H1 (cell line): ENCODE measurements around the gene EIF2B2. TPM values are rescaled to one million over a fixed set of nuclear protein-coding genes. Genes with fewer than 3 reads are reported as not detected.

Source experiments
- CTCF ChIA-PET: fragments of 300-600 bp; sonication (Branson Sonifier 250); formaldehyde crosslinking; loops from one replicate; lab custom pipeline; 2021; ENCODE audit not compliant: partially characterized antibody; lab: Charles Lee
- POLR2A ChIA-PET: fragments of 300-600 bp; sonication (Branson Sonifier 250); formaldehyde crosslinking; loops from one replicate; lab custom pipeline; 2021; ENCODE audit warnings: inconsistent platforms; ENCODE audit not compliant: partially characterized antibody; lab: Charles Lee
- DNase-seq, 2 experiments: peaks; one replicate each; pipeline versions ENCODE4 v3.0.0 to v3.0.0-alpha.2; 2010 to 2022; ENCODE audit warnings: low spot score in 2 of 2, low read depth in 1 of 2, mixed read lengths in 1 of 2
- FAIRE-seq: peaks from 2 replicates; lab custom pipeline; 2011; peaks lifted over from hg19 to GRCh38; lab: Jason Lieb, UNC
- H2AFZ ChIP-seq: 2 replicates; pipeline ENCODE4 v1.8.1; 2012; ENCODE audit warnings: low read length, inconsistent platforms
- H2AK5ac ChIP-seq: 2 replicates; pipeline ENCODE4 v1.6.1; 2013; ENCODE audit warnings: low read depth, low read length
- H2BK120ac ChIP-seq: replicated peaks from 2 replicates; pipeline ENCODE3; 2013; ENCODE audit warnings: low read depth, low read length, inconsistent platforms
- H2BK12ac ChIP-seq: 2 replicates; pipeline ENCODE4 v1.6.1; 2013; ENCODE audit warnings: low read depth, low read length
- H2BK15ac ChIP-seq: 2 replicates; pipeline ENCODE4 v1.6.1; 2013; ENCODE audit warnings: low read length
- H2BK20ac ChIP-seq: 2 replicates; pipeline ENCODE4 v1.6.1; 2013; ENCODE audit warnings: low read length
- H2BK5ac ChIP-seq: 2 replicates; pipeline ENCODE4 v1.6.1; 2013; ENCODE audit warnings: low read depth, low read length
- H3K14ac ChIP-seq: 2 replicates; pipeline ENCODE4 v1.6.1; 2013; ENCODE audit warnings: inconsistent platforms; ENCODE audit not compliant: insufficient read length
- H3K18ac ChIP-seq: 2 replicates; pipeline ENCODE4 v1.6.1; 2013; ENCODE audit warnings: low read length; ENCODE audit errors: extremely low read depth
- H3K23ac ChIP-seq: 2 replicates; pipeline ENCODE4 v1.6.1; 2013; ENCODE audit warnings: inconsistent platforms; ENCODE audit not compliant: insufficient read length
- H3K23me2 ChIP-seq: 2 replicates; pipeline ENCODE4 v1.6.1; 2013; ENCODE audit warnings: low read depth, low read length
- H3K27ac ChIP-seq: 2 replicates; pipeline ENCODE4 v1.6.1; 2011; ENCODE audit warnings: low read depth, low read length, inconsistent platforms
- H3K27me3 ChIP-seq, 4 experiments: replicated peaks in 1 of 4; 1 replicate in 1 of 4; 2 replicates in 3 of 4; pipeline versions ENCODE4 v1.6.1 to v1.8.1; 2011 to 2013; ENCODE audit warnings: low read length in 3 of 4, mild to moderate bottlenecking in 3 of 4, inconsistent platforms in 2 of 4, mixed read lengths in 2 of 4, moderate library complexity in 1 of 4; ENCODE audit not compliant: control insufficient read depth in 3 of 4, insufficient read depth in 3 of 4; ENCODE audit errors: extremely low read depth in 1 of 4
- H3K36me3 ChIP-seq, 4 experiments: 2 replicates each; pipeline versions ENCODE4 v1.6.1 to v1.8.1; 2011 to 2013; ENCODE audit warnings: mild to moderate bottlenecking in 4 of 4, low read length in 3 of 4, moderate library complexity in 2 of 4, control low read depth in 1 of 4, inconsistent platforms in 1 of 4; ENCODE audit not compliant: insufficient read depth in 4 of 4, control insufficient read depth in 2 of 4
- H3K4ac ChIP-seq: replicated peaks from 2 replicates; pipeline ENCODE3; 2013; ENCODE audit warnings: low read length, low read depth, mixed read lengths, inconsistent platforms; ENCODE audit not compliant: insufficient read length
- H3K4me1 ChIP-seq, 4 experiments: replicated peaks in 1 of 4; 1 replicate in 1 of 4; 2 replicates in 3 of 4; pipeline versions ENCODE4 v1.6.1 to v1.8.1; 2011 to 2013; ENCODE audit warnings: low read length in 3 of 4, inconsistent platforms in 2 of 4, mixed read lengths in 1 of 4; ENCODE audit not compliant: insufficient read depth in 4 of 4, control insufficient read depth in 3 of 4
- H3K4me2 ChIP-seq, 2 experiments: 2 replicates each; pipeline versions ENCODE4 v1.6.1 to v1.8.1; 2011 to 2013; ENCODE audit warnings: low read depth in 2 of 2, low read length in 2 of 2, control low read depth in 1 of 2, inconsistent platforms in 1 of 2, mild to moderate bottlenecking in 1 of 2; ENCODE audit not compliant: insufficient read depth in 1 of 2
- H3K4me3 ChIP-seq, 4 experiments: fragments of 200-600, 300-600 bp in 1 of 4; sonication (generic), shearing (Covaris generic), sonication (Bioruptor Twin) in 1 of 4; 2 replicates each; pipeline versions ENCODE4 v1.5.1 to v1.8.1; 2011 to 2016; ENCODE audit warnings: low read length in 4 of 4, low read depth in 3 of 4, control low read depth in 2 of 4, inconsistent platforms in 2 of 4, mild to moderate bottlenecking in 2 of 4, mixed read lengths in 1 of 4, moderate library complexity in 1 of 4; ENCODE audit not compliant: insufficient read depth in 2 of 4; ENCODE audit errors: extremely low read depth in 1 of 4
- H3K56ac ChIP-seq: replicated peaks from 2 replicates; pipeline ENCODE3; 2013; ENCODE audit warnings: low read depth, mild to moderate bottlenecking, mixed read lengths, low read length, inconsistent platforms; ENCODE audit not compliant: insufficient read length
- H3K79me1 ChIP-seq: 2 replicates; pipeline ENCODE4 v1.6.1; 2013; ENCODE audit warnings: low read depth, low read length, control low read depth
- H3K79me2 ChIP-seq, 2 experiments: 2 replicates each; pipeline versions ENCODE4 v1.6.1 to v1.8.1; 2012 to 2013; ENCODE audit warnings: low read length in 2 of 2, mild to moderate bottlenecking in 2 of 2, inconsistent platforms in 1 of 2; ENCODE audit not compliant: insufficient read depth in 2 of 2, control insufficient read depth in 1 of 2
- H3K9ac ChIP-seq, 4 experiments: replicated peaks in 1 of 4; 1 replicate in 1 of 4; 2 replicates in 3 of 4; pipeline versions ENCODE4 v1.6.1 to v1.8.1; 2011 to 2013; ENCODE audit warnings: low read depth in 3 of 4, low read length in 3 of 4, control low read depth in 2 of 4, mild to moderate bottlenecking in 2 of 4, moderate library complexity in 2 of 4, inconsistent platforms in 1 of 4; ENCODE audit errors: extremely low read depth in 1 of 4
- H3K9me3 ChIP-seq, 2 experiments: 2 replicates each; pipeline versions ENCODE4 v1.6.1 to v1.8.1; 2012 to 2013; ENCODE audit warnings: mild to moderate bottlenecking in 2 of 2, moderate library complexity in 2 of 2, control low read depth in 1 of 2, inconsistent platforms in 1 of 2, low read depth in 1 of 2, low read length in 1 of 2, mixed read lengths in 1 of 2; ENCODE audit not compliant: insufficient read depth in 2 of 2
- H4K20me1 ChIP-seq, 2 experiments: replicated peaks in 1 of 2; 2 replicates each; pipeline versions ENCODE3 to v1.8.1; 2011 to 2013; ENCODE audit warnings: inconsistent platforms in 2 of 2, low read length in 2 of 2, mild to moderate bottlenecking in 1 of 2; ENCODE audit not compliant: insufficient read depth in 2 of 2, control insufficient read depth in 1 of 2
- H4K5ac ChIP-seq: 2 replicates; pipeline ENCODE4 v1.6.1; 2013; ENCODE audit warnings: low read length, low read depth, mixed read lengths, inconsistent platforms; ENCODE audit not compliant: insufficient read length
- H4K8ac ChIP-seq: 2 replicates; pipeline ENCODE4 v1.8.0; 2013; ENCODE audit warnings: mild to moderate bottlenecking, moderate library complexity, low read length, inconsistent platforms; ENCODE audit not compliant: insufficient read depth; ENCODE audit errors: extremely low read depth
- H4K91ac ChIP-seq: replicated peaks from 2 replicates; pipeline ENCODE3; 2013; ENCODE audit warnings: low read length, mixed read lengths, inconsistent platforms; ENCODE audit not compliant: insufficient read length
- EP300 ChIP-seq, 2 experiments: IDR thresholded peaks; 1 replicate in 1 of 2; 2 replicates in 1 of 2; pipeline ENCODE4 v1.6.1; 2011 to 2012; ENCODE audit warnings: low read depth in 2 of 2, low read length in 2 of 2, mild to moderate bottlenecking in 2 of 2, borderline replicate concordance in 1 of 2, inconsistent platforms in 1 of 2, moderate library complexity in 1 of 2
- WGBS, 2 experiments: shearing (Covaris generic) in 1 of 2; methylation state at CpG; one replicate each; pipeline versions ENCODE4 v1.1.6 to v1.1.7; 2013 to 2015; ENCODE audit warnings: low lambda C conversion rate in 2 of 2, mixed read lengths in 2 of 2, inconsistent platforms in 1 of 2, low coverage in 1 of 2, missing lambda C conversion rate in 1 of 2; ENCODE audit not compliant: insufficient replicate concordance in 2 of 2, insufficient coverage in 1 of 2, insufficient read length in 1 of 2; ENCODE audit errors: extremely low coverage in 1 of 2, missing lambda C conversion rate in 1 of 2; 5-methylcytosine and 5-hydroxymethylcytosine counted together
- polyA plus RNA-seq, 7 experiments: library from polyadenylated mRNA; depleted of rRNA in 3 of 7; stranded (reverse) in 5 of 7; unstranded in 2 of 7; fragments of >200 nt in 5 of 7; fragments of 200-250 nt in 2 of 7; gene quantifications; 1 replicate in 5 of 7; 2 replicates in 1 of 7; 4 replicates in 1 of 7; pipeline versions ENCODE4 v1.2.1 to v1.2.3, GENCODE V29; 2011 to 2013; ENCODE audit warnings: missing spikeins in 2 of 7, mixed read lengths in 2 of 7
- total RNA-seq: library from RNA; stranded (reverse); fragmentation: NEBNext Ultra II Directional; extraction: Animal tissue kit (Norgen Biotek cat#: 25700); gene quantifications from 2 replicates; pipeline ENCODE4 v1.2.1, GENCODE V29; 2021

EIF2B2 gene
- total and polyA plus RNA-seq, 2 of the 8 experiments (the other 6 are each of a cell fraction or from before 2014, with no cell fraction given): 42.6 to 79.9 TPM

GRCh38 chr14:74954232-74954946 lies 48.3 kb upstream of the EIF2B2 start:
- Histone ChIP-seq H4K91ac (no peak overlapping the region), H3K27me3 (peaks cover 0 to 13% (median 12%) of the 10 kb centered on the region in 4 experiments; a peak in 5 of 7 replicates)
- no peak for TF ChIP-seq EP300 (IDR thresholded peaks at IDR 0.05; ENCODE audit: borderline replicate concordance in 1 of 2, low read depth in 2 of 2, low read length in 2 of 2)
- TF ChIP-seq, all 59 proteins: peak for 0
- peak overlapping the region in 3 of 4 experiments; percentile 51 to 62 (median 60); a peak in 4 of 8 replicates for H3K4me3 ChIP-seq
- H3K56ac ChIP-seq: no peak overlapping the region
- peaks cover 2 to 30% (median 15%) of the 10 kb centered on the region in 4 experiments for H3K4me1 ChIP-seq
- ChIA-PET POLR2A (interaction anchor here (0.6 to 3.2 kb wide), 7 partner anchors 9 to 115 kb away, joined by 3 to 17 read pairs (median 4); partner anchors contain the start of gene ZC2HC1C), CTCF (interaction anchor here (0.6 to 5.3 kb wide), 12 partner anchors 9 to 134 kb away, joined by 3 to 37 read pairs (median 6); no protein-coding TSS in a partner anchor)
- peaks cover 11% of the 10 kb centered on the region for H3K23me2 ChIP-seq
- H3K27ac ChIP-seq: no peak overlapping the region
- no peak overlapping the region for H2BK15ac ChIP-seq
- no peak overlapping the region for H3K14ac ChIP-seq
- H3K79me2 ChIP-seq: no peaks in the 10 kb centered on the region
- no peaks in the 10 kb centered on the region for H4K20me1 ChIP-seq
- H3K4me2 ChIP-seq: peak overlapping the region; percentile 71 to 80
- no peak overlapping the region; the same call in 1 of the 2 replicates for H3K18ac ChIP-seq
- FAIRE-seq (no peak), DNase-seq (no peak)
- H2BK120ac ChIP-seq: no peak overlapping the region
- H2BK5ac ChIP-seq: no peak overlapping the region
- H3K4ac ChIP-seq: no peak overlapping the region
- no peak overlapping the region for H2AFZ ChIP-seq
- H2BK12ac ChIP-seq: no peak overlapping the region
- H3K36me3 ChIP-seq: no peaks in the 10 kb centered on the region
- no peak overlapping the region for H2AK5ac ChIP-seq
- no peak overlapping the region for H4K8ac ChIP-seq
- no peak overlapping the region for H4K5ac ChIP-seq
- H3K9me3 ChIP-seq: no peaks in the 10 kb centered on the region
- H2BK20ac ChIP-seq: no peak overlapping the region
- no peak overlapping the region for H3K23ac ChIP-seq
- H3K9ac ChIP-seq: no peak overlapping the region
- no peaks in the 10 kb centered on the region for H3K79me1 ChIP-seq
- WGBS, 2 experiments: 80% methylated on average over 6 of the region's 18 CpGs; no CpG with 5 or more reads in 1 of the 2 experiments
